Glutamatergic neuron (in vitro differentiated cells): ENCODE results near the gene C20orf141. TPM values are rescaled to one million over a fixed set of nuclear protein-coding genes. Genes with fewer than 3 reads are reported as not detected.

ENCODE experiments used
- DNase-seq: peaks from one replicate; pipeline ENCODE4 v3.0.0; 2022
- H3K27ac Mint-ChIP-seq: one replicate; pipeline ENCODE4 v1.8.0; 2020; ENCODE audit warnings: mild to moderate bottlenecking, mixed read lengths, inconsistent platforms; ENCODE audit not compliant: unreplicated experiment
- H3K27me3 Mint-ChIP-seq: one replicate; pipeline ENCODE4 v1.8.0; 2020; ENCODE audit warnings: mild to moderate bottlenecking, moderate library complexity, mixed read lengths, inconsistent platforms; ENCODE audit not compliant: unreplicated experiment
- H3K36me3 Mint-ChIP-seq: one replicate; pipeline ENCODE4 v1.8.0; 2020; ENCODE audit warnings: mild to moderate bottlenecking, mixed read lengths, inconsistent platforms; ENCODE audit not compliant: unreplicated experiment
- H3K4me1 Mint-ChIP-seq: one replicate; pipeline ENCODE4 v1.8.0; 2020; ENCODE audit warnings: mild to moderate bottlenecking, low read depth, mixed read lengths, inconsistent platforms; ENCODE audit not compliant: unreplicated experiment
- H3K4me3 Mint-ChIP-seq: one replicate; pipeline ENCODE4 v1.8.0; 2020; ENCODE audit warnings: mild to moderate bottlenecking, mixed read lengths, inconsistent platforms; ENCODE audit not compliant: unreplicated experiment
- H3K9me3 Mint-ChIP-seq: one replicate; pipeline ENCODE4 v1.8.0; 2020; ENCODE audit warnings: mild to moderate bottlenecking, moderate library complexity, mixed read lengths, inconsistent platforms; ENCODE audit not compliant: unreplicated experiment
- CTCF ChIP-seq: fragments of 200-600 bp; sonication (generic); IDR thresholded peaks from one replicate; pipeline ENCODE4 v1.5.0; 2021; ENCODE audit not compliant: partially characterized antibody, unreplicated experiment
- total RNA-seq: library from RNA; stranded (reverse); fragmentation: NEBNext Ultra II Directional; extraction: Animal tissue kit (Norgen Biotek cat#: 25700); gene quantifications from one replicate; pipeline ENCODE4 v1.2.1, GENCODE V29; 2021; ENCODE audit not compliant: unreplicated experiment

The C20orf141 gene
- total RNA-seq, 1 donor from 2014 or later: not detected

GRCh38 chr20:2793471-2793870 lies 21.3 kb upstream of the C20orf141 start:
- H3K9me3 Mint-ChIP-seq: peaks cover 3% of the 10 kb centered on the region
- no peak for TF ChIP-seq CTCF
- peaks cover 9% of the 10 kb centered on the region for H3K36me3 Mint-ChIP-seq
- H3K4me3 Mint-ChIP-seq: no peak overlapping the region
- no peaks in the 10 kb centered on the region for H3K4me1 Mint-ChIP-seq
- no peak overlapping the region for H3K27ac Mint-ChIP-seq
- peaks cover 4% of the 10 kb centered on the region for H3K27me3 Mint-ChIP-seq
- no peak for DNase-seq

- Mint-ChIP-seq H3K27ac (no peak overlapping the region), H3K9me3 (peaks cover 3% of the 10 kb centered on the region), H3K4me3 (no peak overlapping the region), H3K27me3 (peaks cover 7% of the 10 kb centered on the region), H3K4me1 (no peaks in the 10 kb centered on the region), H3K36me3 (peaks cover 9% of the 10 kb centered on the region)
- no peak for TF ChIP-seq CTCF
- DNase-seq: no peak
Observed at GRCh38 chr20:2794202-2794748, 20.5 kb upstream of the C20orf141 start.

GRCh38 chr20:2794866-2795447 lies 19.8 kb upstream of the C20orf141 start:
- H3K27ac Mint-ChIP-seq: no peak overlapping the region
- H3K36me3 Mint-ChIP-seq: peaks cover 9% of the 10 kb centered on the region
- peaks cover 7% of the 10 kb centered on the region for H3K27me3 Mint-ChIP-seq
- H3K9me3 Mint-ChIP-seq: peaks cover 3% of the 10 kb centered on the region
- no peak for DNase-seq
- TF ChIP-seq CTCF: no peak
- H3K4me3 Mint-ChIP-seq: no peak overlapping the region
- H3K4me1 Mint-ChIP-seq: peaks cover 3% of the 10 kb centered on the region

- Mint-ChIP-seq H3K4me1 (peaks cover 4% of the 10 kb centered on the region), H3K9me3 (peaks cover 2% of the 10 kb centered on the region), H3K36me3 (peaks cover 5% of the 10 kb centered on the region), H3K4me3 (no peak overlapping the region), H3K27ac (no peak overlapping the region), H3K27me3 (peaks cover 8% of the 10 kb centered on the region)
- no peak for DNase-seq
- TF ChIP-seq CTCF: no peak
Observed at GRCh38 chr20:2795451-2795850, 19.3 kb upstream of the C20orf141 start.

GRCh38 chr20:2796011-2796660 lies 18.7 kb upstream of the C20orf141 start:
- H3K36me3 Mint-ChIP-seq: peaks cover 4% of the 10 kb centered on the region
- no peak for DNase-seq
- TF ChIP-seq CTCF: no peak
- H3K4me3 Mint-ChIP-seq: no peak overlapping the region
- no peak overlapping the region for H3K27ac Mint-ChIP-seq
- H3K9me3 Mint-ChIP-seq: peaks cover 5% of the 10 kb centered on the region
- H3K27me3 Mint-ChIP-seq: peaks cover 14% of the 10 kb centered on the region
- H3K4me1 Mint-ChIP-seq: peaks cover 7% of the 10 kb centered on the region
